Measurements from ENCODE around the gene LCMT1.

Gene LCMT1

DNA sequence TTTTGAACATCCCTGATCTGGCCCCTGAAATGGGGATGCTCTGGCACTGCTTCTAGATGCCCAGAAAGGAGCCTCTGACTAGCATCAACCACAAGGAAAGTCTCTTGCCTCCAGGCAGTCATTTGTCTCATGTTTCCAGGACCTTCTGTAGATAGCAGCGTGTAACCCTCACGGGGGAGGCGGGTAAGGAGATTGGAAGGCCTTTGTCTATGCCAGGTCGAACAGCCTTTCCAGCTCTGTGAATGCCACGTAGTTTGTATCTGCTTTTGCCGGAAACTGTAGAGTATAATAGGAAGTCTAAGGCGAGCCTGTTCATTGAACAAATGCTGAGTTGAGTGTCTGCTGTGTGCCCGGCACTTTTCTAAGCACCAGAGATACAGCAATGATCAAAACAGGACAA, 61.3 kb downstream of the LCMT1 start:
- Histone ChIP-seq H3K4me1 (ENCODE audit: control insufficient read depth in 1 of 2, insufficient read depth in 2 of 2, low read length in 2 of 2) (no peaks in the 10 kb centered on the region), H2BK120ac (ENCODE audit: insufficient read depth, low read length, poor library complexity) (no peak overlapping the region), H2BK12ac (ENCODE audit: low read length) (no peak overlapping the region), H3K79me2 (ENCODE audit: control insufficient read depth, insufficient read depth, low read length, poor library complexity) (no peaks in the 10 kb centered on the region), H3K9ac (ENCODE audit: low read length) (no peak overlapping the region), H4K91ac (ENCODE audit: low read depth, low read length) (no peak overlapping the region), H3K9me3 (ENCODE audit: insufficient read depth, low read depth, low read length) (no peaks in the 10 kb centered on the region), H3K36me3 (ENCODE audit: control insufficient read depth in 1 of 2, insufficient read depth in 2 of 2, low read length in 2 of 2) (peaks cover 20 to 23% of the 10 kb centered on the region in 2 experiments), H3K14ac (ENCODE audit: low read length) (no peak overlapping the region), H3K18ac (ENCODE audit: low read length) (no peak overlapping the region), H2AK5ac (ENCODE audit: low read length) (no peak overlapping the region), H3K23ac (ENCODE audit: low read length) (no peak overlapping the region), H3K27ac (ENCODE audit: low read depth, low read length) (no peak overlapping the region), H4K8ac (ENCODE audit: low read depth, low read length) (no peak overlapping the region), H3K4ac (ENCODE audit: low read depth, low read length) (no peak overlapping the region), H3K4me3 (ENCODE audit: low read depth, low read length) (no peak overlapping the region), H3K4me2 (ENCODE audit: low read length) (no peak overlapping the region), H3K79me1 (ENCODE audit: low read length) (no peaks in the 10 kb centered on the region), H4K12ac (ENCODE audit: low read depth, low read length) (no peak overlapping the region), H3K27me3 (ENCODE audit: insufficient read depth, low read length) (no peaks in the 10 kb centered on the region), H2BK5ac (ENCODE audit: low read depth, low read length, poor library complexity) (no peak overlapping the region), H2AFZ (ENCODE audit: insufficient read depth, low read length, poor library complexity) (no peak overlapping the region)
- DNase-seq, result no peak
- WGBS (ENCODE audit: extremely low coverage, insufficient coverage, insufficient read length), result no CpG with 5 or more reads among the region's 8 CpGs

DNA sequence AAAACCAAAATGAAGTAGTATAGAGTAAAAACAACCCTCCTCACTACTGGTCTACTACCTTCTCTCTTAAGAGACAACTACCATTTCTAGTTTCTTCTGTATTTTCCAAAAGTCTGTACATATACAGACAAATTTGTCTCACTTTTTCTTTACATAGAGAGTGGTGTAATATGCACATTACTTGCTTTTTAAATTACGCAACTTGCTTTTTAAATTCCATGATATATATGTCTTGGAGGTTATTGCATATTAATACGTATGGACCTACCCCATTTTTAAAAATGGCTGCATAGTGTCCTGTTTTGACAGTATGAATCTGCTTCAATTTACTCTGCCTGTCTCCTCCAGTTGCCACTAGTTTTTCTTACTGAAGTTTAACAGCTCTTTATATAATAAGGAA, 62.7 kb downstream of the LCMT1 start:
- H2AFZ ChIP-seq (ENCODE audit: insufficient read depth, low read length, poor library complexity), result no peak overlapping the region
- H2AK5ac ChIP-seq (ENCODE audit: low read length), result no peak overlapping the region
- no peak for DNase-seq
- no peak overlapping the region for H3K27ac ChIP-seq (ENCODE audit: low read depth, low read length)
- no peak overlapping the region for H4K91ac ChIP-seq (ENCODE audit: low read depth, low read length)
- no peaks in the 10 kb centered on the region for H3K9me3 ChIP-seq (ENCODE audit: insufficient read depth, low read depth, low read length)
- H4K12ac ChIP-seq (ENCODE audit: low read depth, low read length), result no peak overlapping the region
- no peak overlapping the region for H2BK5ac ChIP-seq (ENCODE audit: low read depth, low read length, poor library complexity)
- H3K4me3 ChIP-seq (ENCODE audit: low read depth, low read length), result no peak overlapping the region
- H3K36me3 ChIP-seq (ENCODE audit: control insufficient read depth in 1 of 2, insufficient read depth in 2 of 2, low read length in 2 of 2), result peaks cover 20 to 21% of the 10 kb centered on the region in 2 experiments
- WGBS (ENCODE audit: extremely low coverage, insufficient coverage, insufficient read length), result no CpG with 5 or more reads among the region's 2 CpGs
- no peak overlapping the region for H3K9ac ChIP-seq (ENCODE audit: low read length)
- no peak overlapping the region for H4K8ac ChIP-seq (ENCODE audit: low read depth, low read length)
- H3K27me3 ChIP-seq (ENCODE audit: insufficient read depth, low read length), result no peaks in the 10 kb centered on the region
- H3K79me1 ChIP-seq (ENCODE audit: low read length), result no peaks in the 10 kb centered on the region
- no peaks in the 10 kb centered on the region for H3K4me1 ChIP-seq (ENCODE audit: control insufficient read depth in 1 of 2, insufficient read depth in 2 of 2, low read length in 2 of 2)
- no peak overlapping the region for H3K14ac ChIP-seq (ENCODE audit: low read length)
- no peak overlapping the region for H3K23ac ChIP-seq (ENCODE audit: low read length)
- no peak overlapping the region for H3K4ac ChIP-seq (ENCODE audit: low read depth, low read length)
- no peak overlapping the region for H2BK120ac ChIP-seq (ENCODE audit: insufficient read depth, low read length, poor library complexity)
- H3K79me2 ChIP-seq (ENCODE audit: control insufficient read depth, insufficient read depth, low read length, poor library complexity), result no peaks in the 10 kb centered on the region
- no peak overlapping the region for H3K4me2 ChIP-seq (ENCODE audit: low read length)
- H3K18ac ChIP-seq (ENCODE audit: low read length), result no peak overlapping the region
- H2BK12ac ChIP-seq (ENCODE audit: low read length), result no peak overlapping the region

DNA sequence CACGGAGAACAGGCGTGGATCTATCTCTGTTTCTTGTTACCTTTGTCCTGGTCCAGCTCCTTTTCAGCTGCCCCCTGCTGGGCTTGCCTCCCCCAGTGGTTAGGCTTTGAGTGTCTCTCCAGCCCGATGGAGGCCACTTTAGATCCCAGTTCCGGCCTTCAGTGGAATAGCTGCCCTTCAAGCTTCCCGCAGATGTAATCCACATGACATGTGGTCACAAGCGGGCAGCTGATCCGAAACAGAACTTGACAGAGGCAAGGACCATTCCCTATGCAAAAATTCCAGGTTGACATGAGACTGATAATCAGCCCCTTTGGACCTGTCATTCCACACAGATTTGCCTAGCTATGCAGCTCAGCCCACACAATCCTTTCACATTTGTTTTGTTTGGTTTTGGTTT, 64.6 kb downstream of the LCMT1 start:
- no peak overlapping the region for H3K18ac ChIP-seq (ENCODE audit: low read length)
- no peak overlapping the region for H3K4me3 ChIP-seq (ENCODE audit: low read depth, low read length)
- no peaks in the 10 kb centered on the region for H3K79me2 ChIP-seq (ENCODE audit: control insufficient read depth, insufficient read depth, low read length, poor library complexity)
- H3K9ac ChIP-seq (ENCODE audit: low read length), result no peak overlapping the region
- H2BK120ac ChIP-seq (ENCODE audit: insufficient read depth, low read length, poor library complexity), result no peak overlapping the region
- no peaks in the 10 kb centered on the region for H3K79me1 ChIP-seq (ENCODE audit: low read length)
- H3K14ac ChIP-seq (ENCODE audit: low read length), result no peak overlapping the region
- H3K27me3 ChIP-seq (ENCODE audit: insufficient read depth, low read length), result no peaks in the 10 kb centered on the region
- no peak for DNase-seq
- WGBS (ENCODE audit: extremely low coverage, insufficient coverage, insufficient read length), result no CpG with 5 or more reads among the region's 7 CpGs
- H2BK12ac ChIP-seq (ENCODE audit: low read length), result no peak overlapping the region
- H3K4ac ChIP-seq (ENCODE audit: low read depth, low read length), result no peak overlapping the region
- no peak overlapping the region for H3K4me2 ChIP-seq (ENCODE audit: low read length)
- no peak overlapping the region for H2BK5ac ChIP-seq (ENCODE audit: low read depth, low read length, poor library complexity)
- no peak overlapping the region for H2AK5ac ChIP-seq (ENCODE audit: low read length)
- no peak overlapping the region for H3K27ac ChIP-seq (ENCODE audit: low read depth, low read length)
- H4K91ac ChIP-seq (ENCODE audit: low read depth, low read length), result no peak overlapping the region
- no peaks in the 10 kb centered on the region for H3K4me1 ChIP-seq (ENCODE audit: control insufficient read depth in 1 of 2, insufficient read depth in 2 of 2, low read length in 2 of 2)
- no peak overlapping the region for H2AFZ ChIP-seq (ENCODE audit: insufficient read depth, low read length, poor library complexity)
- H4K8ac ChIP-seq (ENCODE audit: low read depth, low read length), result no peak overlapping the region
- no peaks in the 10 kb centered on the region for H3K9me3 ChIP-seq (ENCODE audit: insufficient read depth, low read depth, low read length)
- H3K36me3 ChIP-seq (ENCODE audit: control insufficient read depth in 1 of 2, insufficient read depth in 2 of 2, low read length in 2 of 2), result peaks cover 9 to 12% of the 10 kb centered on the region in 2 experiments
- no peak overlapping the region for H3K23ac ChIP-seq (ENCODE audit: low read length)
- no peak overlapping the region for H4K12ac ChIP-seq (ENCODE audit: low read depth, low read length)

DNA sequence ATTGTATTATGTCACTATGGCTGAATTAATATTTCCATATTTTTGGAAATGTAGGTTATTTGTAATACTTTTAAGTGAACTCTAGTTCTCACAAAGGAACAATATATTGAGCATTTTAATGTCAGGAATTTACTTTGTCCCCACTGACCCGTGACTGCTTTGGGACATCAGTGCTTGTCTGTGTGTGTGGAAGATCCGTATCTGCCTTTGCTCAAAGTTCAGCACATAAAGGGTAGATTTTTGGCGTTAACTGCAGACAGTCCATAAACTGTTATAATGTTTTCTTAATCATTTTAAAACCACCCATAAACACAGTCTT, 65.9 kb downstream of the LCMT1 start:
- no peak overlapping the region for H4K12ac ChIP-seq (ENCODE audit: low read depth, low read length)
- no peak overlapping the region for H3K4me2 ChIP-seq (ENCODE audit: low read length)
- H2BK120ac ChIP-seq (ENCODE audit: insufficient read depth, low read length, poor library complexity), result no peak overlapping the region
- H3K9me3 ChIP-seq (ENCODE audit: insufficient read depth, low read depth, low read length), result no peaks in the 10 kb centered on the region
- H3K79me2 ChIP-seq (ENCODE audit: control insufficient read depth, insufficient read depth, low read length, poor library complexity), result no peaks in the 10 kb centered on the region
- no peak overlapping the region for H4K91ac ChIP-seq (ENCODE audit: low read depth, low read length)
- H3K27ac ChIP-seq (ENCODE audit: low read depth, low read length), result no peak overlapping the region
- H3K36me3 ChIP-seq (ENCODE audit: control insufficient read depth in 1 of 2, insufficient read depth in 2 of 2, low read length in 2 of 2), result peaks cover 9 to 12% of the 10 kb centered on the region in 2 experiments
- DNase-seq, result no peak
- H3K4ac ChIP-seq (ENCODE audit: low read depth, low read length), result no peak overlapping the region
- WGBS (ENCODE audit: extremely low coverage, insufficient coverage, insufficient read length), result no CpG with 5 or more reads among the region's 3 CpGs
- no peak overlapping the region for H2AK5ac ChIP-seq (ENCODE audit: low read length)
- H3K4me1 ChIP-seq (ENCODE audit: control insufficient read depth in 1 of 2, insufficient read depth in 2 of 2, low read length in 2 of 2), result no peaks in the 10 kb centered on the region
- H2BK5ac ChIP-seq (ENCODE audit: low read depth, low read length, poor library complexity), result no peak overlapping the region
- H3K14ac ChIP-seq (ENCODE audit: low read length), result no peak overlapping the region
- H3K79me1 ChIP-seq (ENCODE audit: low read length), result no peaks in the 10 kb centered on the region
- H2BK12ac ChIP-seq (ENCODE audit: low read length), result no peak overlapping the region
- H3K23ac ChIP-seq (ENCODE audit: low read length), result no peak overlapping the region
- no peak overlapping the region for H4K8ac ChIP-seq (ENCODE audit: low read depth, low read length)
- H3K18ac ChIP-seq (ENCODE audit: low read length), result no peak overlapping the region
- H3K4me3 ChIP-seq (ENCODE audit: low read depth, low read length), result no peak overlapping the region
- H2AFZ ChIP-seq (ENCODE audit: insufficient read depth, low read length, poor library complexity), result no peak overlapping the region
- H3K27me3 ChIP-seq (ENCODE audit: insufficient read depth, low read length), result no peaks in the 10 kb centered on the region
- H3K9ac ChIP-seq (ENCODE audit: low read length), result no peak overlapping the region

All from trophoblast cell (in vitro differentiated cells and primary cell).